ENCODE measurements around the gene P2RX2.

The P2RX2 gene

GRCh38 chr12:132617822-132618682 is 524 bp upstream of the P2RX2 start:
- TF ChIP-seq CTCF (IDR thresholded peaks at IDR 0.05; ENCODE audit: control extremely low read depth, extremely low read depth, low read depth, missing control alignments) = no peak
- POLR2A ChIA-PET = no interaction called here
- DNase-seq (ENCODE audit: extremely low spot score) = no peak
- CTCF ChIA-PET = interaction anchor here (0.9 to 2.0 kb wide), 3 partner anchors 23 to 458 kb away, joined by 3 to 8 read pairs (median 3); no protein-coding TSS in a partner anchor

- no peak for TF ChIP-seq CTCF (IDR thresholded peaks at IDR 0.05; ENCODE audit: control extremely low read depth, extremely low read depth, low read depth, missing control alignments)
- CTCF ChIA-PET = no interaction called here
- POLR2A ChIA-PET = no interaction called here
Measured at GRCh38 chr12:132619071-132619385, 452 bp downstream of the P2RX2 start.

GRCh38 chr12:132619386-132620112 is 973 bp downstream of the P2RX2 start:
- DNase-seq (ENCODE audit: extremely low spot score) = no peak
- ChIA-PET CTCF (no interaction called here), POLR2A (no interaction called here)
- no peak for TF ChIP-seq CTCF (IDR thresholded peaks at IDR 0.05; ENCODE audit: control extremely low read depth, extremely low read depth, low read depth, missing control alignments)

More at GRCh38 chr12:132619071-132619385, 452 bp downstream of the P2RX2 start:
- no peak for DNase-seq (ENCODE audit: extremely low spot score)

- POLR2A ChIA-PET = no interaction called here
- CTCF ChIA-PET = interaction anchor here (1.1 kb wide), 1 partner anchor 59 kb away, joined by 3 read pairs; no protein-coding TSS in a partner anchor
Measured at GRCh38 chr12:132620113-132620898, 1.7 kb downstream of the P2RX2 start.

GRCh38 chr12:132620899-132621656 is 2.5 kb downstream of the P2RX2 start:
- ChIA-PET POLR2A (no interaction called here), CTCF (interaction anchor here (1.0 to 1.9 kb wide), 3 partner anchors 20 to 60 kb away, joined by 3 to 4 read pairs (median 3); no protein-coding TSS in a partner anchor)
- no peak for TF ChIP-seq CTCF (IDR thresholded peaks at IDR 0.05; ENCODE audit: control extremely low read depth, extremely low read depth, low read depth, missing control alignments)
- DNase-seq (ENCODE audit: extremely low spot score) = no peak

More at GRCh38 chr12:132620113-132620898, 1.7 kb downstream of the P2RX2 start:
- TF ChIP-seq CTCF (IDR thresholded peaks at IDR 0.05; ENCODE audit: control extremely low read depth, extremely low read depth, low read depth, missing control alignments) = no peak
- DNase-seq (ENCODE audit: extremely low spot score) = no peak

Data from GM10248 (cell line).